ENCODE measurements around the gene MEF2B.

MEF2B gene

DNA sequence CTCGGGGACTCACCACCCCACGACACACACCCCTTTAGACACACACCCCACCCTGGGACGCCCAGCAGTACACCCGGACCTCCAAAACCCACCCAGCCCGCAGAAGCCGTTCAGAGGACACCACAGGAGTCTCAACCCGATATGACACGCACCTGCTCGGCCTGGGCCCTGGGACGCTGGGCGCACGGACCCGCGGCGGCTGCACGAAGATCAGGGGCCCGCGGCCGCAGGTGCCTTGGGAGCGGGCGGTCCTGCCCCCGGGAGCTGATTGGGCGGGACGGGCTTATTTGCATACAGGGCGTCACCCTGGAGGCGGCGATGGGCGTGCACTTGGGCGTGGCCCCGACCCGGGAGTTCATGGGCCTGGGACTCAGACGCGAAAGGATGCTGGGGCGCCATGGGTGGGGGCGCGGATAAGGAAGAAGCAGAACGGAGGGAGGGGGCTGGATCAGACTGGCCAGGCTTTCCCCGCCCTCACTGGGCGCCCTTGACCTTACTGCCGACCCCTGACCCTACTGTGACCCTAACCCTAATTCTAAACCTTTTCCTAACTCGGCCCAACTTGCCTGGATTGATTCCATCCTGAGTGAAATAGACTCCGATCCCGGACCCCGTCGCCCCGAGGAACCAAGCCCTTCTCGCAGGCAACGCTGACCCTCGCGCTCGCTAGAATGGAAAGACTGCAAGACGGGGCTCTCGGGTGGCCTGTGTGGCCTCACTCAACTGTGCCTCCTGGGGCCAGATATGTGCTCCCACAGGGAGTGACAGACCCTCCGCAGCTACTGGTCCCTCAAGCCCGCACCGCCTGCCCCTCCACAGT, at the start of gene MEF2B:
MEF2B (minus strand) TSS at position 211 of the 820 bp plus-strand sequence. CDS start 19,528 bp downstream, outside the sequence.
- H3K27me3 ChIP-seq, result peaks cover 0 to 5% of the 10 kb centered on the region in 2 donors
- no peaks in the 10 kb centered on the region for H3K9me3 ChIP-seq
- intact Hi-C loops (cut with DNase I; ENCODE audit: low total_unique reads), result no loop called here
- H3K36me3 ChIP-seq, result peaks cover 0 to 9% (median 0%) of the 10 kb centered on the region in 3 donors
- no peak within 1 kb of the TSS for H3K27ac ChIP-seq
- peak in 1 of 2 donors; percentile 47 for DNase-seq
- TF ChIP-seq, protein P1, sequence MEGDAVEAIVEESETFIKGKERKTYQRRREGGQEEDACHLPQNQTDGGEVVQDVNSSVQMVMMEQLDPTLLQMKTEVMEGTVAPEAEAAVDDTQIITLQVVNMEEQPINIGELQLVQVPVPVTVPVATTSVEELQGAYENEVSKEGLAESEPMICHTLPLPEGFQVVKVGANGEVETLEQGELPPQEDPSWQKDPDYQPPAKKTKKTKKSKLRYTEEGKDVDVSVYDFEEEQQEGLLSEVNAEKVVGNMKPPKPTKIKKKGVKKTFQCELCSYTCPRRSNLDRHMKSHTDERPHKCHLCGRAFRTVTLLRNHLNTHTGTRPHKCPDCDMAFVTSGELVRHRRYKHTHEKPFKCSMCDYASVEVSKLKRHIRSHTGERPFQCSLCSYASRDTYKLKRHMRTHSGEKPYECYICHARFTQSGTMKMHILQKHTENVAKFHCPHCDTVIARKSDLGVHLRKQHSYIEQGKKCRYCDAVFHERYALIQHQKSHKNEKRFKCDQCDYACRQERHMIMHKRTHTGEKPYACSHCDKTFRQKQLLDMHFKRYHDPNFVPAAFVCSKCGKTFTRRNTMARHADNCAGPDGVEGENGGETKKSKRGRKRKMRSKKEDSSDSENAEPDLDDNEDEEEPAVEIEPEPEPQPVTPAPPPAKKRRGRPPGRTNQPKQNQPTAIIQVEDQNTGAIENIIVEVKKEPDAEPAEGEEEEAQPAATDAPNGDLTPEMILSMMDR (IDR thresholded peaks at IDR 0.05), result no peak
- peaks cover 0 to 16% (median 10%) of the 10 kb centered on the region in 4 donors for H3K4me1 ChIP-seq
- H3K4me3 ChIP-seq, result peak within 1 kb of the TSS in 1 of 2 donors; percentile 32

DNA sequence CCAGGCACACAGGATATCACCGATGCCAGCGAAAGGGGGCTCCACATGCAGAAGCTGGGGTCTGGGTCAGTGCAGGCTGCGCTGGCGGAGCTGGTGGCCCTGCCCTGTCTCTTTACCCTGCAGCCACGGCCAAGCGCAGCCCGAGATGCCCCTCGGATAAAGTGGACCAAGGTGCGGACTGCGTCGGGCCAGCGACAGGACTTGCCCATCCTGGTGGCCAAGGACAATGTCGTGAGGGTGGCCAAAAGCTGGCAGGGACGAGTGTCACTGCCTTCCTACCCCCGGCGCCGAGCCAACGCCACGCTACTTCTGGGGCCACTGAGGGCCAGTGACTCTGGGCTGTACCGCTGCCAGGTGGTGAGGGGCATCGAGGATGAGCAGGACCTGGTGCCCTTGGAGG, 48.8 kb upstream of the MEF2B start:
- Histone ChIP-seq H3K27me3 (peaks cover 0 to 52% of the 10 kb centered on the region in 2 donors), H3K9me3 (no peaks in the 10 kb centered on the region), H3K4me3 (no peak overlapping the region), H3K4me1 (no peaks in the 10 kb centered on the region), H3K27ac (no peak overlapping the region), H3K36me3 (no peaks in the 10 kb centered on the region)
- intact Hi-C loops (cut with DNase I; ENCODE audit: low total_unique reads), result no loop called here
- TF ChIP-seq, protein P1 (IDR thresholded peaks at IDR 0.05), result no peak
- no peak for DNase-seq

DNA sequence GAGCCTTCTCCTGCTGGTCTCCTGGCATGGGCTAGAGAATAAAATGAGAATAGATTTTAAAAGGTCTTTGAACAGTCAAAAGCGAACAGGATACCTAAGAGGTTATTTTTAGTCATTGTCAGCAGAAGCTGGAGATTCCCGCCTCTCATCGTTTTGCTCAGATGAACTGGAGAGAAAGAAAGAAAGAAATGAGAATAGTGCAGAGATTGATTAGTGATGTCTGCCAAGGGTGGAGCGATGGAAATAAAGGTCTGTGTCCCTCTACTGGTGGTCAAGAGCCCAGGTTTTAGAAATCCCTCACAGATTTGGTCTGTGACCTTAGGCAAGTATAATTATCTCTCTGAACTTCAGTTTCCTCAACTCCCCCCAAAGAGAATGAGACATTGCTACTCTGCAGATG, 47.0 kb upstream of the MEF2B start:
- Histone ChIP-seq H3K27ac (no peak overlapping the region), H3K27me3 (peaks cover 0 to 62% of the 10 kb centered on the region in 2 donors), H3K4me1 (no peaks in the 10 kb centered on the region), H3K9me3 (no peaks in the 10 kb centered on the region), H3K4me3 (no peak overlapping the region), H3K36me3 (no peaks in the 10 kb centered on the region)
- TF ChIP-seq, protein P1 (IDR thresholded peaks at IDR 0.05), result no peak
- DNase-seq, result no peak
- intact Hi-C loops (cut with DNase I; ENCODE audit: low total_unique reads), result no loop called here

DNA sequence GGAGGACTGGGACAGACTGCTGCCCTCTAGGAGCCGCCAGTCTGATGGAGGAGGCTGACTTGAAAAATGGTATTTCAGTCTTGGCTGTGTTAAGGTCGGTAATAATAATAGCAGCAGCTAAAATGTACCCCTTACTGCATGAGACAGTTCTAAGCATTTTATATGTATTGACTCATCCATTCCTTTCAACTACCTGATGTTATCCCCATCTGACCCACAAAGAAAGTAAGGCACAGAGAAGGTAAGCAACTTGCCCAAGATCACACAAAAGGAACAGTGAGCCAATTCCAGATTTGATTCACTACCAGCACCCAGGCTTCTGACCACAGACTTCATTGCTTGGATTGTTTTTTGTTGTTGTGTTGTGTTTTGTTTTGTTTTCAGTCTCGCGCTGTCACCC, 45.7 kb upstream of the MEF2B start:
- Histone ChIP-seq H3K27ac (no peak overlapping the region), H3K9me3 (no peaks in the 10 kb centered on the region), H3K36me3 (no peaks in the 10 kb centered on the region), H3K27me3 (peaks cover 2 to 75% of the 10 kb centered on the region in 2 donors), H3K4me1 (peaks cover 0 to 4% (median 0%) of the 10 kb centered on the region in 4 donors), H3K4me3 (no peak overlapping the region)
- DNase-seq, result no peak
- TF ChIP-seq, protein P1 (IDR thresholded peaks at IDR 0.05), result no peak
- intact Hi-C loops (cut with DNase I; ENCODE audit: low total_unique reads), result no loop called here

DNA sequence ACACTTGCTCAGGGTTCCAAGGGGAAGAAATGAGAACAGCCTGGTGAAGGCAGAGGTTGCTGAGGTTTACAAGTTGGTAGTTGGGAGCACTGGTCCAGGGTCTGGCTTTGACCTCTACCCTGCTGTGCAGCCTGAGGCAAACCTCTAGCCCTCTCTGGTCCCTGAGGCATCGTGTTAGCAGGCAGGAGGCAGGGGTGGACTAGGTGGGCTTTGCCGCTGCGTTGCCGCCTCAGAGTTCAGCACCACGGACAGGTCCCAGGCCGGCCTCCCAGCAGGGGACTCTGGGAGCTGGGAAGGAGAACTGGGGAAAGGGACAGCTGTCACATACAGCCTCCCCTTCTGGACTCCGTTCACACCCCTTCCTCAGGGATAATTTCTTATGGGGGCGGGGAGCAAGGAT, 44.8 kb upstream of the MEF2B start:
- Histone ChIP-seq H3K4me1 (peaks cover 0 to 4% (median 0%) of the 10 kb centered on the region in 4 donors), H3K4me3 (no peak overlapping the region), H3K27me3 (peaks cover 2 to 82% of the 10 kb centered on the region in 2 donors), H3K27ac (no peak overlapping the region), H3K36me3 (no peaks in the 10 kb centered on the region), H3K9me3 (no peaks in the 10 kb centered on the region)
- intact Hi-C loops (cut with DNase I; ENCODE audit: low total_unique reads), result no loop called here
- TF ChIP-seq, protein P1 (IDR thresholded peaks at IDR 0.05), result no peak
- DNase-seq, result no peak
